Esophagus muscularis mucosa (tissue), 4 donors: Measurements from ENCODE around the gene PUSL1. TPM values are rescaled to one million over a fixed set of nuclear protein-coding genes. Genes with fewer than 3 reads are reported as not detected.

Source experiments
- DNase-seq: peaks from one replicate; pipeline ENCODE4 v3.0.0-alpha.2; 2017; ENCODE audit errors: extremely low spot score
- H3K27ac ChIP-seq, 4 donors: fragments of 200-600 bp; sonication (generic); replicated peaks in 1 of 4; 1 replicate in 3 of 4; 2 replicates in 1 of 4; pipeline ENCODE4 v1.5.1; 2016 to 2019; ENCODE audit warnings: mild to moderate bottlenecking in 1 of 4
- H3K27me3 ChIP-seq, 4 donors: fragments of 200-600 bp; sonication (generic); one replicate each; pipeline versions ENCODE4 v1.5.1 to v1.6.0; 2016 to 2019
- H3K36me3 ChIP-seq, 4 donors: fragments of 200-600 bp; sonication (generic); one replicate each; pipeline ENCODE4 v1.5.1; 2016 to 2019
- H3K4me1 ChIP-seq, 4 donors: fragments of 200-600 bp; sonication (generic); one replicate each; pipeline ENCODE4 v1.5.1; 2016 to 2019
- H3K4me3 ChIP-seq, 4 donors: fragments of 200-600 bp; sonication (generic); 1 replicate in 2 of 4; 2 replicates in 2 of 4; pipeline ENCODE4 v1.5.1; 2016 to 2019; ENCODE audit warnings: mild to moderate bottlenecking in 4 of 4, moderate library complexity in 1 of 4
- H3K9me3 ChIP-seq, 4 donors: fragments of 200-600 bp; sonication (generic); 1 replicate in 3 of 4; 2 replicates in 1 of 4; pipeline ENCODE4 v1.5.1; 2016 to 2019
- EP300 ChIP-seq: sonication (generic); formaldehyde crosslinking; IDR thresholded peaks from one replicate; pipeline ENCODE4 v1.6.1; 2017; ENCODE audit warnings: antibody characterized with exemption
- POLR2A ChIP-seq: fragments of 450-650 bp; IDR thresholded peaks from one replicate; pipeline ENCODE4 v1.6.1; 2017; ENCODE audit warnings: antibody characterized with exemption, moderate library complexity, mild to moderate bottlenecking, low read depth
- POLR2AphosphoS5 ChIP-seq, 2 donors: sonication (generic); formaldehyde crosslinking; IDR thresholded peaks; one replicate each; pipeline ENCODE4 v1.6.1; 2017; ENCODE audit warnings: antibody characterized with exemption in 2 of 2
- WGBS: methylation state at CpG from one replicate; pipeline ENCODE4 v1.1.5; 2018; 5-methylcytosine and 5-hydroxymethylcytosine counted together
- intact Hi-C: fragments of 100-400 bp; cut with DNase I; formaldehyde crosslinking; loops from one replicate; pipeline ENCODE4 v1.15.1; 2023
- total RNA-seq, 4 donors: library from RNA; depleted of rRNA; stranded (reverse); fragments of >200 nt; gene quantifications; one replicate each; pipeline versions ENCODE4 v1.1.0 to v1.2.1, GENCODE V29; 2016
- TF ChIP-seq, protein P1 (sequence below), 3 experiments: fragments of 200-600 bp in 2 of 3; fragments of 450-650 bp in 1 of 3; sonication (generic) in 2 of 3; IDR thresholded peaks; one replicate each; pipeline ENCODE4 v1.5.1; 2017 to 2019; ENCODE audit warnings: antibody characterized with exemption in 3 of 3, mild to moderate bottlenecking in 2 of 3, moderate library complexity in 1 of 3

Gene PUSL1
- total RNA-seq, 4 donors from 2014 or later: 10.3 to 24.7 (median 21.7) TPM

DNA sequence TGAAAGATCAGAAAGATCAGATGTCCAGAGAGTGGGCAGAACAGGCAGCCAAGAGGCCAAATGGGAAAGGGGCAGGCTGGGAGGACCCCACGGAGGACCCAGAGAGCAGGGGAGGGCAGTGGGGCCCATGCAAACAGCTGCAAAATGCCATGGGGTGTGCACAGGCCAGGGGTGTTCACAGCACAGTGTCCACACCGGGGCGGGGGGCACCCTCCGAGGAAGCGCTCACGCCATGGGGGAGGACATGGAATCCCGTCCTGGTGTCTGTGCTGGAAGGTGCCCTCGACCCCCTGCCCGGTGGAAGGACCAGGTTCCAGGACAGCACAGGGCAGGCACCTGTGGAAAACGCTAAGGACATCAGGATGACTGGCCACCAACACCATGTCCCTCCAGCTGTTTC is 14.6 kb downstream of the PUSL1 start:
- peaks cover 57 to 87% (median 83%) of the 10 kb centered on the region in 4 donors for H3K4me1 ChIP-seq

DNA sequence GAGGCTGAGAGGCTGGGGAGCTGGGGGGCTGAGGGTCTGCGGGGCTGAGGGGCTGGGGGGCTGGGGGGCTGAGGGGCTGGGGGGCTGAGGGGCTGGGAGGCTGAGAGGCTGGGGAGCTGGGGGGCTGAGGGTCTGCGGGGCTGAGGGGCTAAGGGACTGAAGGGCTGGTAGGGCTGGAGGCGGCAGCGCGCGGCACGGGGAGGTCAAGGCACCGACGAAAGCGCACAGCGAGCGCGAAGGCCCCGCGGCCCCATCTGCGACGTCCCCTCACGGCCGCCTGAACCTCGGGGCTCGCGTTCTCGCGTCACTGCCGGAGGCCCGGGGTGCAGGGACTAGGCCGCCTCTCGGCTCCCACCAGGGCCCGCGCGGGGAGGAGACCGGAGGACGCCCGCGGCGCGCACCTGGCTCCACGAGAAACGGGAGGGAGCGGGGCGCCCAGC is 15.7 kb downstream of the PUSL1 start:
- H3K36me3 ChIP-seq: peaks cover 17 to 62% (median 48%) of the 10 kb centered on the region in 4 donors
- DNase-seq: no peak
- peak overlapping the region; percentile 67 to 99 (median 80) for H3K4me3 ChIP-seq
- intact Hi-C loops: no loop called here
- WGBS: 0% methylated on average over 6 of the region's 41 CpGs
- H3K9me3 ChIP-seq: no peaks in the 10 kb centered on the region
- H3K27ac ChIP-seq: peak overlapping the region; percentile 79 to 92 (median 85)
- H3K27me3 ChIP-seq: no peaks in the 10 kb centered on the region
- TF ChIP-seq, protein P1, sequence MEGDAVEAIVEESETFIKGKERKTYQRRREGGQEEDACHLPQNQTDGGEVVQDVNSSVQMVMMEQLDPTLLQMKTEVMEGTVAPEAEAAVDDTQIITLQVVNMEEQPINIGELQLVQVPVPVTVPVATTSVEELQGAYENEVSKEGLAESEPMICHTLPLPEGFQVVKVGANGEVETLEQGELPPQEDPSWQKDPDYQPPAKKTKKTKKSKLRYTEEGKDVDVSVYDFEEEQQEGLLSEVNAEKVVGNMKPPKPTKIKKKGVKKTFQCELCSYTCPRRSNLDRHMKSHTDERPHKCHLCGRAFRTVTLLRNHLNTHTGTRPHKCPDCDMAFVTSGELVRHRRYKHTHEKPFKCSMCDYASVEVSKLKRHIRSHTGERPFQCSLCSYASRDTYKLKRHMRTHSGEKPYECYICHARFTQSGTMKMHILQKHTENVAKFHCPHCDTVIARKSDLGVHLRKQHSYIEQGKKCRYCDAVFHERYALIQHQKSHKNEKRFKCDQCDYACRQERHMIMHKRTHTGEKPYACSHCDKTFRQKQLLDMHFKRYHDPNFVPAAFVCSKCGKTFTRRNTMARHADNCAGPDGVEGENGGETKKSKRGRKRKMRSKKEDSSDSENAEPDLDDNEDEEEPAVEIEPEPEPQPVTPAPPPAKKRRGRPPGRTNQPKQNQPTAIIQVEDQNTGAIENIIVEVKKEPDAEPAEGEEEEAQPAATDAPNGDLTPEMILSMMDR (IDR thresholded peaks at IDR 0.05): no peak
- TF ChIP-seq POLR2AphosphoS5 (IDR thresholded peaks at IDR 0.05) (no peak), POLR2A (no peak), EP300 (no peak)
- H3K4me1 ChIP-seq: peaks cover 52 to 76% (median 72%) of the 10 kb centered on the region in 4 donors

More for the DNA sequence above, 14.6 kb downstream of the PUSL1 start:
- Histone ChIP-seq H3K27me3 (no peaks in the 10 kb centered on the region), H3K36me3 (peaks cover 11 to 55% (median 41%) of the 10 kb centered on the region in 4 donors), H3K27ac (peak overlapping the region in 1 of 4 donors; percentile 10), H3K9me3 (no peaks in the 10 kb centered on the region), H3K4me3 (peak overlapping the region in 1 of 4 donors; percentile 30)
- intact Hi-C loops: no loop called here
- no peak for DNase-seq
- WGBS: 82% methylated on average over 10 of the region's 10 CpGs
- TF ChIP-seq, protein P1 (IDR thresholded peaks at IDR 0.05): no peak
- no peak for TF ChIP-seq POLR2A
- no peak for TF ChIP-seq POLR2AphosphoS5 (IDR thresholded peaks at IDR 0.05)
- TF ChIP-seq EP300: no peak

DNA sequence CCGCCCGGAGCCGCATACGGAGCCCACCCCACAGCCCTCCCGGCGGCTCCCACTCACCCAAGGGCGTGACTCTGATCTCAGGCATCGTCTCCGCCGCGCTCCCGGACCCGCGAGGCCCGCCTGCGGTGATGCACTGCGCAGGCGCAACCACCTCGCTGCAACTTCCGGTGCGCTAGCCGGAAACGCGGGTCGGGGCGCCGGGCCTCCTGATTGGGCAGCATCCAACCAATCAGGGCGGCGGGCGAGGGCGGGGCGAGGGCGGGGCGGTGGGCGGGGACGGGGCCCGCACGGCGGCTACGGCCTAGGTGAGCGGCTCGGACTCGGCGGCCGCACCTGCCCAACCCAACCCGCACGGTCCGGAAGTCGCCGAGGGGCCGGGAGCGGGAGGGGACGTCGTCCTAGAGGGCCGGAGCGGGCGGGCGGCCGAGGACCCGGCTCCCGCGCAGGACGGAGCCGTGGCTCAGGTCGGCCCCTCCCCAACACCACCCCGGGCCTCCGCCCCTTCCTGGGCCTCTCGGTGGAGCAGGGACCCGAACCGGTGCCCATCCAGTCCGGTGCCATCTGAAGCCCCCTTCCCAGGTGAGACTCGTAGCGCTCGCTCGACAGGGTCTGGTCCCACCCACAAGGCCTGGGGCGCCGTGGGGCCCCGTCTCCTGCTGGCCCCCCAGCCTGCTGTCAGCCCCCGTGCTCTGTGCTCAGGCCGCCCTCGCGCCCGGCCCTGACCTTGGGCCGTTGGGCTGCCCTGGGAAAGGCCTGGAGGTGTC is 16.3 kb downstream of the PUSL1 start, which contains the start of the genes CPTP and INTS11:
Gene CPTP, plus strand, starts transcription at position 279 of the 764 bp plus-strand sequence. CDS start 2,109 bp downstream, outside the sequence.
Gene INTS11, minus strand, starts transcription at position 137 of the 764 bp plus-strand sequence. Its CDS starts 52 bp downstream, at position 85.
- peak; percentile 97 for DNase-seq
- peaks cover 17 to 59% (median 43%) of the 10 kb centered on the region in 4 donors for H3K36me3 ChIP-seq
- H3K4me3 ChIP-seq: peak within 1 kb of the TSS; percentile 67 to 99 (median 80)
- H3K27me3 ChIP-seq: no peaks in the 10 kb centered on the region
- no peaks in the 10 kb centered on the region for H3K9me3 ChIP-seq
- peaks cover 51 to 70% (median 66%) of the 10 kb centered on the region in 4 donors for H3K4me1 ChIP-seq
- intact Hi-C loops: no loop called here
- WGBS: 0% methylated on average over 2 of the region's 84 CpGs
- TF ChIP-seq POLR2A (peak; percentile 48), POLR2AphosphoS5 (IDR thresholded peaks at IDR 0.05) (peak; percentile 94 to 96), EP300 (no peak)
- TF ChIP-seq, protein P1 (IDR thresholded peaks at IDR 0.05): no peak
- H3K27ac ChIP-seq: peak within 1 kb of the TSS; percentile 79 to 92 (median 85)

DNA sequence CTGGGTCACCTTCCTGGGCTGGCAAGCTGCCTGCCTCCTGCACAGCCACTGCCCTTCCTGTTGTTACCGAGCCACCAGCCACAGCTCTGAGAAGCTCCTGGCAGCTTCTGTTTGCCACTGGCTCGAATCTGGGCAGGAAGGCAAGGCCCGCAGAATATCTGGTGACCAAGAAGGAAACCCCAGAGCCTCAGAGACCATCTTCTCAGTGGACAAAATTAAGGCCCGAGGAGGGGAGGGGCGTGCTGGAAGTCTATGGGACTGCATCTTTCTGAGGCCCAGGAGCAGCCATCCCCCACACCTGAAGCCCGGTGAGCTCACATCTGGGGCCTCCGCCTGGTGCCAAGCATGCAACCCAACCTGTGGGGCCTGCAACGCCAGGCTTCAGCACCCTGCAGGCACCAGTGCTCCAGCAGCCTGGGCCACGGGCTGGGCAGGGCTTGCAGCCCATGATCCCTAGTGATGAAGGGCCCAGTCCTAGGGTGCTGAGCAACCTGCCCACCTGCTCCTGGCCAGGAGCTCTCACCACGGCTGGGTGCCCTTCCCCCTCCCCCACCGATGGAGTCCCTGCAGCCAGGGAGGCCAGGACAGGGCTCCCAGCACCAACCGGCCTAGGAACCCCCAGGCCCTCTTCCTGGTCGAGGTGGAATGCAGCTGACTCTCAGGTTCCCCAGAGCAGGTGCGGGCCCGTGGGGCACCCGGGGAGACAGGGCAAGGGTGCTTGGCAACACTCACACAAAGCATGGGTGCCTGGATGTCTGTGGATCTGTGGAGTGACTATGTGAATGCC is 17.1 kb downstream of the PUSL1 start:
- Histone ChIP-seq H3K4me1 (peaks cover 57 to 65% (median 62%) of the 10 kb centered on the region in 4 donors), H3K27ac (peak overlapping the region; percentile 79 to 92 (median 85)), H3K9me3 (no peaks in the 10 kb centered on the region), H3K27me3 (no peaks in the 10 kb centered on the region), H3K36me3 (peaks cover 14 to 51% (median 35%) of the 10 kb centered on the region in 4 donors), H3K4me3 (peak overlapping the region; percentile 67 to 99 (median 80))
- WGBS: 43% methylated on average over 10 of the region's 16 CpGs
- intact Hi-C loops: no loop called here
- TF ChIP-seq POLR2AphosphoS5 (IDR thresholded peaks at IDR 0.05): peak in 1 of 2 donors; percentile 14
- TF ChIP-seq, protein P1 (IDR thresholded peaks at IDR 0.05): no peak
- DNase-seq: no peak
